Astrocyte (in vitro differentiated cells and primary cell): ENCODE measurements around the gene ETNK1. TPM values are rescaled to one million over a fixed set of nuclear protein-coding genes. Genes with fewer than 3 reads are reported as not detected.

Experiments used
- DNase-seq: peaks from one replicate; pipeline ENCODE4 v3.0.0-alpha.2; 2010; ENCODE audit warnings: low read depth
- FAIRE-seq: peaks from 2 replicates; lab custom pipeline; 2011; peaks lifted over from hg19 to GRCh38; lab: Jason Lieb, UNC
- H2AFZ ChIP-seq: 2 replicates; pipeline ENCODE4 v1.6.0; 2012; ENCODE audit warnings: low read depth, low read length, inconsistent platforms
- H3K27ac ChIP-seq: 2 replicates; pipeline ENCODE4 v1.5.1; 2011; ENCODE audit warnings: low read depth, low read length, inconsistent platforms
- H3K27me3 ChIP-seq: 2 replicates; pipeline ENCODE4 v1.6.0; 2011; ENCODE audit warnings: low read length, inconsistent platforms; ENCODE audit not compliant: insufficient read depth
- H3K36me3 ChIP-seq: 2 replicates; pipeline ENCODE4 v1.5.1; 2011; ENCODE audit warnings: low read length, inconsistent platforms; ENCODE audit not compliant: insufficient read depth
- H3K4me1 ChIP-seq: 2 replicates; pipeline ENCODE4 v1.5.1; 2011; ENCODE audit warnings: low read length, inconsistent platforms; ENCODE audit not compliant: insufficient read depth
- H3K4me2 ChIP-seq: 2 replicates; pipeline ENCODE4 v1.6.0; 2012; ENCODE audit warnings: low read length, inconsistent platforms
- H3K4me3 ChIP-seq: 2 replicates; pipeline ENCODE4 v1.5.1; 2011; ENCODE audit warnings: low read depth, mild to moderate bottlenecking, low read length, inconsistent platforms; ENCODE audit not compliant: insufficient read depth
- H3K79me2 ChIP-seq: 2 replicates; pipeline ENCODE4 v1.6.0; 2012; ENCODE audit warnings: mild to moderate bottlenecking, low read length, inconsistent platforms; ENCODE audit not compliant: insufficient read depth
- H3K9ac ChIP-seq: 2 replicates; pipeline ENCODE4 v1.6.0; 2012; ENCODE audit warnings: mild to moderate bottlenecking, low read length, inconsistent platforms
- H3K9me3 ChIP-seq: 2 replicates; pipeline ENCODE4 v1.5.1; 2012; ENCODE audit warnings: low read depth, mild to moderate bottlenecking, low read length, inconsistent platforms; ENCODE audit not compliant: insufficient read depth
- H4K20me1 ChIP-seq: 2 replicates; pipeline ENCODE4 v1.6.0; 2012; ENCODE audit warnings: low read length, inconsistent platforms; ENCODE audit not compliant: insufficient read depth
- H3K27ac Mint-ChIP-seq: one replicate; pipeline ENCODE4 v1.8.0; 2021; ENCODE audit warnings: mild to moderate bottlenecking, mixed read lengths; ENCODE audit not compliant: unreplicated experiment
- H3K27me3 Mint-ChIP-seq: one replicate; pipeline ENCODE4 v1.8.0; 2021; ENCODE audit warnings: low read depth, mixed read lengths; ENCODE audit not compliant: unreplicated experiment
- H3K36me3 Mint-ChIP-seq: one replicate; pipeline ENCODE4 v1.8.0; 2021; ENCODE audit warnings: low read depth, mixed read lengths; ENCODE audit not compliant: unreplicated experiment
- H3K4me1 Mint-ChIP-seq: one replicate; pipeline ENCODE4 v1.8.0; 2021; ENCODE audit warnings: low read depth, mixed read lengths; ENCODE audit not compliant: unreplicated experiment
- H3K4me3 Mint-ChIP-seq: one replicate; pipeline ENCODE4 v1.8.0; 2021; ENCODE audit warnings: mild to moderate bottlenecking, moderate library complexity, mixed read lengths; ENCODE audit not compliant: unreplicated experiment
- H3K9me3 Mint-ChIP-seq: one replicate; pipeline ENCODE4 v1.8.0; 2021; ENCODE audit warnings: mild to moderate bottlenecking, mixed read lengths; ENCODE audit not compliant: unreplicated experiment
- EZH2 ChIP-seq: IDR thresholded peaks from 2 replicates; pipeline ENCODE4 v1.6.1; 2012; ENCODE audit warnings: mild to moderate bottlenecking, low read length, inconsistent platforms; ENCODE audit not compliant: insufficient read depth
- total RNA-seq: library from RNA; stranded (reverse); gene quantifications from 2 replicates; pipeline ENCODE4 v1.2.1, GENCODE V29; 2021
- TF ChIP-seq, protein P1 (sequence below): IDR thresholded peaks from 2 replicates; pipeline ENCODE4 v1.5.1; 2011; ENCODE audit warnings: low read depth, mild to moderate bottlenecking, inconsistent platforms, low read length, moderate library complexity; ENCODE audit not compliant: insufficient read depth

ETNK1 gene
- total RNA-seq, 1 donor from 2014 or later: 50.0 TPM

GRCh38 chr12:22576473-22576872 lies 48.5 kb upstream of the ETNK1 start:
- TF ChIP-seq EZH2: no peak
- TF ChIP-seq, protein P1, sequence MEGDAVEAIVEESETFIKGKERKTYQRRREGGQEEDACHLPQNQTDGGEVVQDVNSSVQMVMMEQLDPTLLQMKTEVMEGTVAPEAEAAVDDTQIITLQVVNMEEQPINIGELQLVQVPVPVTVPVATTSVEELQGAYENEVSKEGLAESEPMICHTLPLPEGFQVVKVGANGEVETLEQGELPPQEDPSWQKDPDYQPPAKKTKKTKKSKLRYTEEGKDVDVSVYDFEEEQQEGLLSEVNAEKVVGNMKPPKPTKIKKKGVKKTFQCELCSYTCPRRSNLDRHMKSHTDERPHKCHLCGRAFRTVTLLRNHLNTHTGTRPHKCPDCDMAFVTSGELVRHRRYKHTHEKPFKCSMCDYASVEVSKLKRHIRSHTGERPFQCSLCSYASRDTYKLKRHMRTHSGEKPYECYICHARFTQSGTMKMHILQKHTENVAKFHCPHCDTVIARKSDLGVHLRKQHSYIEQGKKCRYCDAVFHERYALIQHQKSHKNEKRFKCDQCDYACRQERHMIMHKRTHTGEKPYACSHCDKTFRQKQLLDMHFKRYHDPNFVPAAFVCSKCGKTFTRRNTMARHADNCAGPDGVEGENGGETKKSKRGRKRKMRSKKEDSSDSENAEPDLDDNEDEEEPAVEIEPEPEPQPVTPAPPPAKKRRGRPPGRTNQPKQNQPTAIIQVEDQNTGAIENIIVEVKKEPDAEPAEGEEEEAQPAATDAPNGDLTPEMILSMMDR: no peak

DNA sequence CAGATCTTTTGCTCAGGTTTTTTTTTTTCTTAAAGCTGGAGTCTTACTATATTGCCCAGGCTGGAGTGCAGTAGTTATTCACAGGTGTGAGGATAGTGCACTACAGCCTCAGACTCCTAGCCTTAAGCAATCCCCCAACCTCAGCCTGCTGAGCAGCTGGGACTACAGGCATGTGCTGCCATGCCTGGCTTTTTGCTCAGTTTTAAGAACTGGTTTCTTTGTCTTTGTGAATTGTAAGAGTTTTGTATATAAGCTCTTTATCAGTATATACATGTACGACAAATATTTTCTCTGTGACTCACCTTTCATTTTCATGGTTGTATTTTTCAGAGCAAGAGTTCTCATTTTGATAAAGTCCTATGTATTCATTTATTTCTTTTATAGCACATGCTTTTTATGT lies 47.3 kb upstream of the ETNK1 start:
- no peaks in the 10 kb centered on the region for H3K27me3 ChIP-seq
- TF ChIP-seq EZH2: no peak
- TF ChIP-seq, protein P1: no peak
- no peaks in the 10 kb centered on the region for H4K20me1 ChIP-seq
- no peaks in the 10 kb centered on the region for H3K9me3 ChIP-seq
- H3K27me3 Mint-ChIP-seq: no peaks in the 10 kb centered on the region
- no peaks in the 10 kb centered on the region for H3K36me3 Mint-ChIP-seq
- no peak overlapping the region for H3K4me3 Mint-ChIP-seq
- H3K27ac ChIP-seq: no peak overlapping the region
- no peak overlapping the region for H3K27ac Mint-ChIP-seq
- H2AFZ ChIP-seq: no peak overlapping the region
- no peaks in the 10 kb centered on the region for H3K79me2 ChIP-seq
- H3K4me2 ChIP-seq: no peak overlapping the region
- no peak overlapping the region for H3K4me3 ChIP-seq
- FAIRE-seq (no peak), DNase-seq (no peak)
- H3K9me3 Mint-ChIP-seq: no peaks in the 10 kb centered on the region
- H3K9ac ChIP-seq: no peak overlapping the region
- H3K4me1 Mint-ChIP-seq: no peaks in the 10 kb centered on the region
- H3K36me3 ChIP-seq: no peaks in the 10 kb centered on the region
- no peaks in the 10 kb centered on the region for H3K4me1 ChIP-seq

More at GRCh38 chr12:22576473-22576872, 48.5 kb upstream of the ETNK1 start:
- Mint-ChIP-seq H3K9me3 (no peaks in the 10 kb centered on the region), H3K36me3 (no peaks in the 10 kb centered on the region), H3K27ac (no peak overlapping the region), H3K4me1 (no peaks in the 10 kb centered on the region), H3K27me3 (no peaks in the 10 kb centered on the region), H3K4me3 (no peak overlapping the region)
- no peaks in the 10 kb centered on the region for H3K27me3 ChIP-seq
- no peak overlapping the region for H3K4me3 ChIP-seq
- no peaks in the 10 kb centered on the region for H3K9me3 ChIP-seq
- no peak overlapping the region for H3K9ac ChIP-seq
- DNase-seq (no peak), FAIRE-seq (no peak)
- no peak overlapping the region for H3K27ac ChIP-seq
- no peaks in the 10 kb centered on the region for H3K36me3 ChIP-seq
- H4K20me1 ChIP-seq: no peaks in the 10 kb centered on the region
- no peaks in the 10 kb centered on the region for H3K4me1 ChIP-seq
- H2AFZ ChIP-seq: no peak overlapping the region
- H3K79me2 ChIP-seq: no peaks in the 10 kb centered on the region
- no peak overlapping the region for H3K4me2 ChIP-seq

- no peaks in the 10 kb centered on the region for H3K27me3 ChIP-seq
- no peaks in the 10 kb centered on the region for H3K4me1 ChIP-seq
- no peaks in the 10 kb centered on the region for H3K4me1 Mint-ChIP-seq
- no peak overlapping the region for H3K27ac ChIP-seq
- H3K27ac Mint-ChIP-seq: no peak overlapping the region
- H3K4me2 ChIP-seq: no peak overlapping the region
- H3K36me3 ChIP-seq: no peaks in the 10 kb centered on the region
- no peaks in the 10 kb centered on the region for H3K79me2 ChIP-seq
- H3K9ac ChIP-seq: no peak overlapping the region
- H3K4me3 Mint-ChIP-seq: no peak overlapping the region
- no peaks in the 10 kb centered on the region for H4K20me1 ChIP-seq
- no peak overlapping the region for H3K4me3 ChIP-seq
- H2AFZ ChIP-seq: no peak overlapping the region
- FAIRE-seq: no peak
- TF ChIP-seq, protein P1: no peak
- no peak for TF ChIP-seq EZH2
- H3K9me3 ChIP-seq: no peaks in the 10 kb centered on the region
- no peaks in the 10 kb centered on the region for H3K9me3 Mint-ChIP-seq
- no peak for DNase-seq
- H3K27me3 Mint-ChIP-seq: no peaks in the 10 kb centered on the region
- no peaks in the 10 kb centered on the region for H3K36me3 Mint-ChIP-seq
Measured at GRCh38 chr12:22578328-22578727, 46.6 kb upstream of the ETNK1 start.
